ENCODE data around the gene MAT2A. TPM values are rescaled to one million over a fixed set of nuclear protein-coding genes. Genes with fewer than 3 reads are reported as not detected.

MAT2A gene
- total and polyA plus RNA-seq, 9 of the 15 experiments (the other 6 are each of a cell fraction or from before 2014, with no cell fraction given): 130 to 1,027 (median 240) TPM

GRCh38 chr2:85538507-85539360 is at the start of gene MAT2A (continued):
- TF ChIP-seq HLTF (IDR thresholded peaks at IDR 0.05) (0 out of 2 replicates have a peak, but pooled peaks have one; percentile 36), MEF2D (tag; conservative IDR thresholded peaks at IDR 0.05; ENCODE audit: low read depth) (no peak), ZHX1 (conservative IDR thresholded peaks at IDR 0.05; ENCODE audit: low read length) (0 out of 2 replicates have a peak, but pooled peaks have one; percentile 21), ZBTB34 (CRISPR knock-in tag; IDR thresholded peaks at IDR 0.05) (no peak), RNF2 (IDR thresholded peaks at IDR 0.05) (peak; percentile 80), CCAR2 (IDR thresholded peaks at IDR 0.05; ENCODE audit: low read depth, low read length) (no peak), JUND (IDR thresholded peaks at IDR 0.05; ENCODE audit: borderline replicate concordance, low read depth, low read length) (peak; percentile 97), JUND (tag; IDR thresholded peaks at IDR 0.05; ENCODE audit: borderline replicate concordance, low read depth, low read length) (peak; percentile 42; the same call in 1 of the 3 replicates), DEAF1 (CRISPR knock-in tag; IDR thresholded peaks at IDR 0.05) (0 out of 2 replicates have a peak, but pooled peaks have one; percentile 26), GATAD2A (IDR thresholded peaks at IDR 0.05) (no peak), MEIS2 (IDR thresholded peaks at IDR 0.05; ENCODE audit: partially characterized antibody) (peak; percentile 10), NBN (IDR thresholded peaks at IDR 0.05; ENCODE audit: low read depth) (peak; percentile 68), CCNT2 (IDR thresholded peaks at IDR 0.05; ENCODE audit: borderline replicate concordance, extremely low read depth, insufficient read length, low read depth, low read length) (peak; percentile 91), E4F1 (CRISPR knock-in tag; IDR thresholded peaks at IDR 0.05; ENCODE audit: borderline replicate concordance) (no peak), SAP30 (IDR thresholded peaks at IDR 0.05; ENCODE audit: borderline replicate concordance, insufficient read depth, low read depth, low read length, poor library complexity, severe bottlenecking) (peak; percentile 12), HMGN3 (IDR thresholded peaks at IDR 0.05; ENCODE audit: borderline replicate concordance, extremely low read depth, insufficient read length, low read depth, low read length) (peak; percentile 91), THRAP3 (IDR thresholded peaks at IDR 0.05; ENCODE audit: borderline replicate concordance) (no peak)

Measured in K562 (cell line).